Fibroblast of peridontal ligament (primary cell): ENCODE measurements around the gene THUMPD3.

ENCODE experiments used
- DNase-seq: peaks from one replicate; pipeline ENCODE4 v3.0.0-alpha.2; 2010; ENCODE audit errors: extremely low read depth

The THUMPD3 gene, protein sequence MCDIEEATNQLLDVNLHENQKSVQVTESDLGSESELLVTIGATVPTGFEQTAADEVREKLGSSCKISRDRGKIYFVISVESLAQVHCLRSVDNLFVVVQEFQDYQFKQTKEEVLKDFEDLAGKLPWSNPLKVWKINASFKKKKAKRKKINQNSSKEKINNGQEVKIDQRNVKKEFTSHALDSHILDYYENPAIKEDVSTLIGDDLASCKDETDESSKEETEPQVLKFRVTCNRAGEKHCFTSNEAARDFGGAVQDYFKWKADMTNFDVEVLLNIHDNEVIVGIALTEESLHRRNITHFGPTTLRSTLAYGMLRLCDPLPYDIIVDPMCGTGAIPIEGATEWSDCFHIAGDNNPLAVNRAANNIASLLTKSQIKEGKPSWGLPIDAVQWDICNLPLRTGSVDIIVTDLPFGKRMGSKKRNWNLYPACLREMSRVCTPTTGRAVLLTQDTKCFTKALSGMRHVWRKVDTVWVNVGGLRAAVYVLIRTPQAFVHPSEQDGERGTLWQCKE

DNA sequence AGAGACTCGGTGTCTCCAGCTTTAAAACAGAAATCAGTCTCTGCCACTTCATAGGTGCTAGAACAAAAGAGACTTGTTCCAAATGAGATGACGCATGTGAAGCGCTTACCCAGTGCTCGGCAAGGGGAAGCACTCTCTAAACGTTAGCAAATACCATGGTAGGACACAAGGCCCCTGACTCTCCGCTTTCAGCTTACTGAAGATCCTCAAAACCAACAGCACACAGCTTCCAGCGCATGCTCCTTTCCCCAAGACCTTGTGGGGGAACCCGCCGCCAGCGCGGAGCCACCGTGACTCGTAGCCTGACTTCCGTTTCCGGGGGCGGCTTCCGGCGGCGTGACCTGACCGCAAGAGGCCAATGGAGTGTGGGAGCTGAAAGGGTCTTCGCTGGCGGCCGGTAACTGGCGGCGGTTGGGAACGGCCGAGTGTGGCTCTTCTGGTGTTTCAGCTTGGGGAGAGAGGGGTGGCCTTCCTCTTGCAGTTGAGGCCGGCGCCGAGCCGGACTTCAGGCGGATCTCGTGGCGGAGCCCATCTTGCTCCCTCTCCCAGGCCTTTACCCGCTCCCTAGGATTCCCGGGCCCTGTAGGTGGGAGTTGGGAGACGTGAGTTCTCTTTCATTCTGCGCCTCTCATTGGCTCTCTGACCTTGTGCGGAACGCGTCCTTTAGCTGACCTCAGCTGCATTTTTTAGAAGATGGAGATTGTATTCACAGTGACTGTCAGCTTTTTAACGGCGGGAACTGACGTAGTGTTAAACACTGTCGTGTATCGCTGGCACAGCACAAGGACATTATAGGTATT lies at the start of gene THUMPD3:
THUMPD3 (plus strand) TSS at position 324 of the 800 bp plus-strand sequence. CDS start 2,015 bp downstream, outside the sequence.
- DNase-seq = peak; percentile 86

DNA sequence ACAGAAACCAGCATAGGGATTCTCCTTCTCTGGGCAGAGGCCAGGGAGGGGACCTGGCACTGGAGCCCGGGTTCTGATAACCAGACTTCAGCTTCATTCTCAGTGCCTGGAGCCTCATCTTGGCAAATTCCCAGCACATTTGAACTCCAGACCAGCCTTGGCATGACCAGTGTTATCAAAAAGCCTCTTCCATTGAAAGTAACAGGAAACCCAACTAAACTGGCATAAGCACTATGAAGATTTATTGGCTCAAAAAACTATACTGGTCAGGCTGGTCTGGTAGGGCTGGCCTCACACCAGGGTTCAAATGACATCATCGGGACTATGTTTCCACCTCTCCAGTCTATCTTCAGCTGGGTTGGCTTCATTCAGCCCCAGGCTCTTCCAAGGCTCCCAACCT lies 48.1 kb upstream of the THUMPD3 start:
- no peak for DNase-seq

DNA sequence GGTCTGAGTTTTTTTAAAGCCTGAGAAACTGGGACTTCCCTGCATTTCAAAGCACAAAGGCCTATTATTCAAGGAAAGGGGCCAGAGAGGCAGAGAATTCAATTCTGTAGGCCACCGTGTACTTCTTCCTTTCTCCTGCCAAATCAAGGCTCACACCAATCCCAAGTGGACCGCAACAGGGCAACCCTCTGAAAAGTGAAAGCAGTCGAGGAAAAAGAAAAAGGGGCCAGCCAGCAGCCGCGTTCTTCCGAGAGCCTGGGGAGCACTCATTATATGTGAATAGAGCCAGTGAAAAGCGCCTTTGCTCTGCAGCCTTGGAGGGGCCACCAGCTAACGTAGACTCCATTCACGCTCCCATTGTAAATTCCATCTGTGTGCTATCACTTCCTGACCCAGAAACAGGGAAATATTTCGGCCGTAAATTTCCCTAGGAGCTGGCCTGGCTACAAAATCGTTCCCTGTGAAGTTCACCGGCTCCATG lies 45.9 kb upstream of the THUMPD3 start:
- DNase-seq = peak; percentile 50

DNA sequence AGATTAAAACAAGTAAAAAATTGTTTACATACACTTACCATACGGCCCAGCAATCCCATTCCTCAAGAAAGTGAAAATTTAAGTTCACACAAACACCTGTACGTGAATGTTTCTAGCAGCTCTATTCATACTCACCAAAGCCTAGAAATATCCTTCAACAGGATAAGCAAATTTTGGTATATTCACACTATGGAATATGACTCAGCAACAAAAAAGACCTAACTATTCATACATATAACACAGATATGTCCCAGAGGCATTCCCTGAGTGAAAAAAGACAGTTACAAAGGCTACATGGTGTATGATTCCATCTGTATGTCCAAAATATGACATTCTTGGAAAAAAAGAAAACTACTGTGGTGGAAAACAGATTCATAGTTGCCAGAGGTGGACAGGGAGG lies 40.1 kb upstream of the THUMPD3 start:
- DNase-seq = no peak

DNA sequence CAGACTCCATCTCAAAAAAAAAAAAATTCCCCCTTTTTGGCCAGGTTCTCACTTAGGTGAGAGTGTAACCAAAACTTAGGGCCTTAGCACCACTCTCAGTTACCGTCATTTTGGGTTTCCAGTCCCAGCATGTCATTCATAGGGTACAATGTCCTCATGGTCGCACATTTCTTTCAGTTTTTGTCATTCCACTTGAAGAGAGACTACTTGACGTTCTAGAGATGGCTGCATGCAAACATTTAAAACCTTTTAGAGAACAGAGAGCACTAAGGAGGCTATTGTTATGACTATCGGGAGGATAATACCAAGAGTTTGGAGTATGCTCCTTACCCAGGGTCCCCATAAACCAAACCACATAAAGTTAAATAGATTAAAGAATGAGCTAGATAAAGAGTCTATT lies 37.9 kb upstream of the THUMPD3 start:
- no peak for DNase-seq

DNA sequence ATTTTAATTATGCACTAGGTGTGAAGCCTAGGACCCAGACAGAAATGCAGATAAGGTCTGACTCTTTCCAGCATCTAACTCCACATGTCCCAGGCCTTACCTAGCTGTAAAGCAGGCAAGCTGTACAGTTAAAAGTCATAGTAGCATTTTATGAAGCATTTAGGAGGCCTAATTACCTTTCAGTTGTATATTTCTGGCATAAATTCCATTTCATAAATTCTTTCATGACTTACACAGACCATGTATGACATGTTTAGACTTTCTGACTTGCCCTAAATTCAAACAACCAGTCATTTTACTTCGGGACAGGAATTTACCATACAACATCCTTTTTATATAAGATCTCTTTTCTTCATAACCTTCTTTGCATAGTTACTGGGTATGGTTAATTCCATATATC lies 35.3 kb upstream of the THUMPD3 start:
- DNase-seq = no peak

DNA sequence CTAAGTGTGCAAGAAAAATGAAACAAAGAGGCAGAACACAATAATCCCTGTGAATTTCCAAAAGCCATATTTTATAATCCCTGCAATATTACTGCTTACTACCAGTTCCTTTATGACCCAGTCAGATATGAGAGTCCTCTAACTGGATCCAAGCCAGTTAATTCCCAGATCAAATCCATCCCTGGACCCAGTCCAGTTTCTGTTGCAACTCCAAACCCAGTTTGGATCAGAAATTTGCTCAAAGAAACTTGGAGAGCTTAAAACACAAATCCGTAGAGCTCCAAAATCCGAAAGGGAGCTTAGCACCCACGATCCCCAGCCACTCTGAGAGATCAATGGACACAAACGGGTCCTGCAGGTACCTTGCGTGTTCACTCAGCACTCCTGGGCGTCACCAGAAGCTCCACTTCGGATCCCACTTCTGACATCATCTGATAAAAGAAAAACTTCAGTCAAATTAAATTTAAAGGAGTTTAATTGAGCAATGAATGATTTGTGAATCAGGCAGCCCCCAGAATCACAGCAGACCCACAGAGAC lies 32.6 kb upstream of the THUMPD3 start:
- DNase-seq = peak; percentile 31

DNA sequence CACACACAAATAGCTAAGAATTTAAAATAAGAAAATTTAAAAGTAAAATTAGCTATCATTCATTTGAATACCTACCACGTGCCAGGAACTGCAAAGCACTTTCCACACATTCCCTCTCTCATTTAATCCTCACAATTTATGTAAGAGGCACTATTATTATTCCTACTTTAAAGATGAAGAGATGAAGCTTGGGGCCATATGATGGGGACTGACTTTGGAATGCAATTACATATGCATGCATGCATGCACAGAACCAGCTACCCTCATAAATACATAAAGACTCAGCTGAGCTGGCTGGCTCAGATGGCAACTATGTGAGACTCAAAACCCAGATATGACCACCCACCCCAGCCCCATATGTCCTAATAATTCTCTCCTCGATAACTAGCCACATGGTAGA lies 31.7 kb upstream of the THUMPD3 start:
- DNase-seq = no peak

DNA sequence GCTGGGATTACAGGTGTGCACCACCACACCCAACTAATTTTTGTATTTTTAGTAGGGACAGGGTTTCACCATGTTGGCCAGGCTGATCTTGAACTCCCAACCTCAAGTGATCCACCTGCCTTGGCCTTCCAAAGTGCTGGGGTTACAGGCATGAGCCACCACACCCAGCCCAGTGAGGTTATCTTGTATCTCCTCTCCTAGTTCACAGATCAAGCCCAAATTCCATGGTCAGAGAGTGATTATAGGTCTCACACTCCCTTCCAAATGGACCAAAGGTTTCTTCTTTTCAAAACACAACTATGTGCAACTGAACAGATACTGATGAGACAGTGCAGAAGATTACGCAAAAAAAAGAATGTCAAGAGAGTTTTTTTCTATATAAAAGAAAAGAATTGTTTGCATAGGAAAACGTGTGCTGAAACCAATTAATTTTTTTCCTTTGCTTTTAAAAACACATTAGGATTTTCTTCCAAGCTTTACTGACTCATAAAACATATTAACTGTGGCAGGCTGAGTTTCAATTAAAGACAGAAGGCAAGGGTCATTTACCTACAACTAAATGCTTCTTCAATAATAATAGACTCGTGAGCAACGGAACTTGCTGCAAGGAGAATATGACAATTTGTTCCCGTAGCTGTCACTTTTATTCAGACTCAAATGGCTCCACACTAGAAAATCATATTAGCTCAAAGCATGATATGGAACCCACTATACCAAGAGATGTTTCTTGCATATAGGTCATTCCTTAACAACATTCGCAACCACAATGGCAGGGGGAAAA lies 30.4 kb upstream of the THUMPD3 start:
- DNase-seq = no peak

DNA sequence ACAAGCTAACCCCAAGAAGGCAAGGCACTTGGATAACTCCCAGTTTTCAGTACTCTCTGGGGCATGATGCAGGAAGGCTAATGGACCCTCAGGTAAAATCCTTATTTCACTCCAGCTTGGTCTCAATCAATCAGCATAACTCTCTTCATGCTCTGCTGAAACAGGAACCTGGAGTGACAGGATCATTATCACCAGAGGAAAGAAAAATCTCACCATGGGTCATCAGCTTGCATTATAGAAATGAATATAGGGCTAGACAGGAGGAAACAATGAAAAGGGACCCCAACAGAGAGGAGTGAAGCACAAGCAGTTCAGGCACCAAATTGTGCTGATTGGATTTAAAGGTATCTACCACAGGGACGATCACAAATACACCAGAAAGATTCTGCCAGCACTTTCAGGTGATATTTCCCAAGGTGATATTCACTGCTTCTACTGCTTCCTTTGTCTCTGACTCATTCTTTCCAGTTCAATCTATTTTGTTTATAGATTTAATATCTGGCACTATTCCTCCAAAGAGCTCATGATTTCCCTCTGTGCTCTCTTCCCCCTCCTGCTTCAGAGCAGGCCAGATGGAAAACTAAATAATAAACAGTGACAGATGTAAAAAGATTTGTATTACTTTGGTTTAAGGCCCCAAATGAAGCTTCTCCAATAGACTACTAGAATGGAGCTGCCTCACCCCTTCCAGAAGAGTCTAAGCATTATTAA lies 22.9 kb upstream of the THUMPD3 start:
- peak; percentile 68 for DNase-seq

DNA sequence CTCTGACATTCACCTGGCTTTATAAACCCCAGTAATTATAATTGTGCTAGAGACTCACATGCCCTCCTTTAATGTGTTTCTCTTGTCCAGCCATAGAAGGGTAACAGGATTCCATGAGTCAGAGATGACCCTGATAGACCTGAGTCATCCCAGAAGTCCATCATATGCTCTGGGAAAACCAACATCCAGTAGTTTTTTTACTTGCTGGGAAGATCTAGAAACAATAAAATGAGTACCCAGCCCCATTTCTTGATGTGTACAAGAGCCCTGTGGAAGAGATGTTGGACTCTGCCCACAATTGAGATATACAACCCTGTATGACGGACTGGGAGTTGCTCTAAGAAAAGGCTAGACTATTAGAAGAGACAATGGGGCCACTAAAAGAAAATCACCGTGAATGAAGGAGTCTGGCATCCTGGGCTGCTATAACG lies 22.4 kb upstream of the THUMPD3 start:
- DNase-seq = peak; percentile 82

DNA sequence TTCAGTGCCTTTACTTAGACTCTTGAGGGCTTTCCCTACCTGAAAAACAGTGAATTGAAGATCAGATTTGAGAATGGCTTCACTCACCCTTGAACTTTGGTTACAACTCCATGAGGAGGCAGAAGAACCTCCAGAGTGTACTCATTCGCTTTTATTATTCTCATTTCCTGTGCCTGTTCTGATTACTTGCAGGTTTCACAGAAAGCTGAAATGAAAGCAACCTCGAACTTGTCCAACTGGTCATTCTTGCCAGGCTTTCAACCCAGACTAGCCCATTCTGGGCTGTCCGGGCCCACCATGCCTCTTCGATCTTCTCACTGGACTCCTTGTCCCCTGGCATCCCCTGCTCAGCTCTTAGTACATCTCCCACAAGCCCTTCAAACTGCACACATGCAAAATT lies 20.2 kb upstream of the THUMPD3 start:
- no peak for DNase-seq

DNA sequence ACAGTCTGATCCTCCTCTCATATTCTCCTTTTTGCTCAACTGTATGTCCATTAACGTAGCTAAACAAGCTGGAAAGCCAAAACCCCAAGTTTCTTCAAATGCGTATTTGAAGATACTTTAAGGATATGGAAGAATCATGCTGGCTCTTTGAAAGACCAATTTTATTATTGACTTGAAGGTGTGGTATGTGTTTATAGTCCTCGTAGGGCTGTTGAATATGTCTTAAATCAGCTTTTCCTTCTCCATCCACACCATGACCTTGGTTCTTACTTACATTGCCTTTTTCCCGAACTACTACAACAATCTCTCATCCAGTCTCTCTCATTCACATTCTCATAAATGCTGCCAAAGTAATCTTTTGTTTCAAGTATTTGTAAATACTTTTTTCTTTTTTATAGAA lies 19.7 kb upstream of the THUMPD3 start:
- no peak for DNase-seq

DNA sequence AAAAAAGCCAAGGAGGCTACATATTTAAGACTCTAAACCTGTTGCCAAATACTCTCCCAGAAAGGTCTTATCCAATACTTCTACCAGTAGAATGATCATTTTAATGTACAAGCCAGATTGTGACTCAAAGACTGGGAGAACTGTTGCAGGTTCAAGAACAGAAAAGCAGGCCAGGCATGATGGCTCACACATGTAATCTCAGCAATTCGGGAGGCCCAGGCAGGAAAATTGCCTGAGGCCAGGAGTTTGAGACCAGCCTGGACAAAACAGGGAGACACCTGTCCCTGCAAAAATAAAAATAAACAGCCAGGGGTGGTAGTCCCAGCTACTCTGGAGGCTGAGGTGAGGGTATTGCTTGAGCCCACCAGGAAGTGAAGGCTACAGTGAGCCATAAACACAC lies 17.8 kb upstream of the THUMPD3 start:
- DNase-seq = no peak

DNA sequence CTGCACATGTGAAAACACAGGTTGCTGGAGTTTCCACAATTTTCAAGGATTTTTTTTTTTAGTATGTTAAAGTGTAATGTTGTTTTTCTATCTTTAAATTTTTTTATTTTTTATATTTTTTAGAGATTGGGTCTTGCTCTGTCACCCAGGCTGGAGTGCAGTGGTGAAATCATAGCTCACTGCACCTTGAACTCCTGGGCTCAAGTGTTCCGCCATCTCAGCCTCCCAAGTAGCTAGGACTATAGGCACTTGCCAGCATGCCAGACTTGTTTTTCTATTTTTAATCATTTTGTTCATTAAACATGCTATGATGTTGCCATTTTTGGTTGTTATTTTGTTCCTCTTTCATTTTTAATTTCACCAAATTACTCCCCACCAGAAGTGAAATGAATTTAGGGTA lies 16.7 kb upstream of the THUMPD3 start:
- DNase-seq = no peak

DNA sequence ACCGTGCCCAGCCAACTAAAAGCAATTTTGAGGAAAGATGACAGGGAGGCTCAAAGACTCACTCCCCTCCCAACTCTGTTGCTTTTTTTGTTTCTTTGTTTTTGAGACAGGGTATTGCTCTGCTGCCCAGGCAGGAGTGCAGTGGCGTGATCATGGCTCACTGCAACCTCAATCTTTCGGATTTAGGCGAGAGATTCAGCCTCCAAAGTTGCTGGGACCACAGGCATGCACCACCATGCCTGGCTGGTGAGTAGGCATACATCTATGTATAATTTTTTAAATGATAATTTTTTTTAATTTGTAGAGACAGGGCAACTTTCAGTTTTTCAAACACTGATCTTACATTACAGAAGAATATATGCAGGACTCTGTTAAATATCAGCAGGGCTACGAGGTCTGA lies 15.8 kb upstream of the THUMPD3 start:
- DNase-seq = peak; percentile 67

DNA sequence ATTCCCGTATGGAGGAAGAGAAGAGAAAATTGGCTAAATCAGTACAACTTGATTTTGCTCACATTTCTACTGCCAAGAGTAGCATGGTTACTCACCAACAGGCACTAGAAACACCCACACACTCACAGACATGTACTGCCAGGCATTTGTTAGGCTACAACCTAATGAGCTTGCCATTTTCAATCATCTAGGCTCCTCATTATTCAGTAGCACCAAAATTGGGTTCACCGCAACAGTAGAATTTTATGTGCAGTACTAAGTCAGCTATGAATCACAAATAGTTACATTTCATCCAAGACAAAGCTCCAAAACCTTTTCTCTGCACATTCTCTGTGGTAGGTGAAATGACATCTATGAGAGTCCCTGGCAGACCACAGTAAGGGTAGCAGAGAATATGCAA lies 15.0 kb upstream of the THUMPD3 start:
- peak; percentile 90 for DNase-seq

DNA sequence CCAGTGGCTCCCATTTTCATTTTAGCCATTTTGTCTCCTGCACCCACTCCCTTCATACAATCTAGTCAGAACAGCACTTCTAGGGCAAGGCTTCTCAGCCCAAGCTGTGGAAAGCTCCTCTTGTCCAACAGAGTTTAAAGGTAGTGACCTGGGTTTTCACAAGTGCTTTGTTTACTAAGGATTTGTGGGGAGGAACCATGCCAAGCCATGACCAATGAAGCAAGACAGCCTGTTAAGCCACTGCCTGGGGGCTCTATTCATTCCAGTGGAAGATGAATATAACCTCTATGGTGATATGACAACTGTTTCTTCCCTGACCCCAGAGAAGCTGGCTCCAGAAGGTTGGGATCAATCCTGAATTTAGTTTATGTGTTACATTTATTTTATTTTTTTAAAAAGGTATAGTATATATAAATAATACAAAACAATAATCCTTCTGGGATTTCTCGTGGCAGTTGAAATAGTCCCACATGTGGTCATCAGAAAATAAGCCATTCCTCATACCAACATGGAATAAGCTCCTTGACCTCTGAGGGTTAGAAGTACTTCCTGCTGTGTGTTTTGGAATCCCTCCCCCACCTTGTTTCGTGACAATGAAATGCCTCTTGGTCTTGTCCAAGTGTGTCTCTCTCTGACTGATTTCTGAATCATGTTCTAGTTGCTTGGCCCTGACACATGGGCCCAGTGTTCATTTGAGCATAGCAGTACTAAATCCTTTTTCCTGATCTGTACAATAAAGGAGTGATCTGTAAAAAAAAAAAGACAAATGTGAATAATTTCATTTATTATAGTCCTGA lies 13.3 kb upstream of the THUMPD3 start:
- DNase-seq = peak; percentile 78

DNA sequence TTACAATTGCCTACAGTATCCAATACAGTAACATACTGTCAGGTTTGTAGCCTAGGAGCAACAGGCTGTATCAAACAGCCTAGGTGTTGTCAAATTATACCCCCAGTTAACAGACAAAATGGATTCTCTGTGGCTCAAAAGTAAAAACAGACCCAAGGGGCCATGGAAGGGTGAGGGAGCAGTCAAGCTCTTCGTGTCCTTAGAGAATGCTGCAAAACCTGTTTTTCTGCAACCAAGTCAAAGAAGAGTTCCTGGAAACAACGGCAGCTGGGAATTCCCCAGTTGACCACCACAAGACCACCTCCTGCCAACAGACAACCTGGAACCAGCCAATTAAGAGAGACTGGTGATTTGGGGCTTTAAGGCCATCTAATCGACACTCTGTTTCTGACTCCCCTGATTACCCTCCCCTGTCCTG lies 11.1 kb upstream of the THUMPD3 start:
- DNase-seq = no peak
